HL-60 (cell line): ENCODE results near the gene FAM53C.
"Not testable (repeated sequence)": the region's sequence is repeated elsewhere in the genome, so short reads cannot be mapped to it uniquely, and the experiment has no call there.

ENCODE experiments used
- DNase-seq, 2 experiments: peaks; one replicate each; pipeline ENCODE4 v3.0.0-alpha.2; 2010 to 2020; ENCODE audit warnings: low read depth in 1 of 2, low spot score in 1 of 2
- H3K27ac ChIP-seq: fragments of 250-450 bp; sonication (Bioruptor Pico); replicated peaks from 2 replicates; pipeline ENCODE4 v1.5.1; 2020; ENCODE audit warnings: mild to moderate bottlenecking, moderate library complexity
- H3K27me3 ChIP-seq: fragments of 250-450 bp; sonication (Bioruptor Pico); 2 replicates; pipeline ENCODE4 v1.5.1; 2021; ENCODE audit warnings: mild to moderate bottlenecking, moderate library complexity; ENCODE audit not compliant: insufficient read depth, poor library complexity, severe bottlenecking
- H3K4me3 ChIP-seq: replicated peaks from 2 replicates; pipeline ENCODE4 v1.5.1; 2011; ENCODE audit warnings: mild to moderate bottlenecking, control low read depth, low read length; ENCODE audit not compliant: insufficient read depth
- CTCF ChIP-seq: IDR thresholded peaks from one replicate; pipeline ENCODE4 v1.5.1; 2011; ENCODE audit warnings: low read length, control low read depth, inconsistent platforms; ENCODE audit not compliant: insufficient read depth
- GABPA ChIP-seq: IDR thresholded peaks from 2 replicates; pipeline ENCODE4 v1.6.1; 2012; ENCODE audit warnings: low read depth
- POLR2AphosphoS5 ChIP-seq: IDR thresholded peaks from 2 replicates; pipeline ENCODE4 v1.6.1; 2012; ENCODE audit warnings: low read depth
- REST ChIP-seq: IDR thresholded peaks from 2 replicates; pipeline ENCODE4 v1.6.1; 2012; ENCODE audit warnings: low read depth; ENCODE audit not compliant: insufficient replicate concordance
- SPI1 ChIP-seq: IDR thresholded peaks from 2 replicates; pipeline ENCODE4 v1.6.1; 2012; ENCODE audit warnings: low read depth, mild to moderate bottlenecking, borderline replicate concordance

Gene FAM53C

GRCh38 chr5:138389332-138389731 is 51.3 kb downstream of the FAM53C start:
- Histone ChIP-seq H3K4me3 (no peak overlapping the region), H3K27ac (no peak overlapping the region), H3K27me3 (no peaks in the 10 kb centered on the region)
- no peak for DNase-seq
- TF ChIP-seq SPI1 (no peak), POLR2AphosphoS5 (no peak), CTCF (no peak), REST (no peak), GABPA (no peak)

- H3K4me3 ChIP-seq, H3K27me3 ChIP-seq, DNase-seq, H3K27ac ChIP-seq: not testable (repeated sequence)
These were observed 51.8 kb downstream of the FAM53C start for GRCh38 chr5:138389911-138390310.

- no peaks in the 10 kb centered on the region for H3K27me3 ChIP-seq
- DNase-seq: no peak
- no peak for TF ChIP-seq GABPA
- no peak for TF ChIP-seq SPI1
- no peak for TF ChIP-seq REST
- TF ChIP-seq POLR2AphosphoS5: no peak
- no peak for TF ChIP-seq CTCF
- no peak overlapping the region for H3K27ac ChIP-seq
- no peak overlapping the region for H3K4me3 ChIP-seq
These were observed 53.9 kb downstream of the FAM53C start for GRCh38 chr5:138391859-138392386.
